Liver (tissue), 3 donors: ENCODE measurements around the gene FBXL4.

Experiments used
- ATF3 ChIP-seq: IDR thresholded peaks from 2 replicates; pipeline ENCODE4 v1.6.1; 2016; ENCODE audit warnings: antibody characterized with exemption
- CTCF ChIP-seq: fragments of 150-350 bp; IDR thresholded peaks from 2 replicates; pipeline ENCODE4 v1.5.1; 2017; ENCODE audit warnings: improper control_type of control experiment, low read depth, low read length; ENCODE audit not compliant: missing input control
- EGR1 ChIP-seq, 2 donors: IDR thresholded peaks; 2 replicates each; pipeline ENCODE4 v1.6.1; 2016 to 2018; ENCODE audit warnings: antibody characterized with exemption in 2 of 2, low read depth in 2 of 2
- GABPA ChIP-seq, 2 donors: IDR thresholded peaks in 1 of 2; conservative IDR thresholded peaks in 1 of 2; 2 replicates each; pipeline ENCODE4 v1.6.1; 2016; ENCODE audit warnings: antibody characterized with exemption in 2 of 2, mild to moderate bottlenecking in 1 of 2, moderate library complexity in 1 of 2
- JUND ChIP-seq, 2 donors: IDR thresholded peaks; 2 replicates each; pipeline ENCODE4 v1.6.1; 2016; ENCODE audit warnings: antibody characterized with exemption in 2 of 2
- MAX ChIP-seq: IDR thresholded peaks from 2 replicates; pipeline ENCODE4 v1.6.1; 2016; ENCODE audit warnings: antibody characterized with exemption
- NR2F2 ChIP-seq: IDR thresholded peaks from 2 replicates; pipeline ENCODE4 v1.6.1; 2016; ENCODE audit warnings: antibody characterized with exemption
- RAD21 ChIP-seq, 2 donors: IDR thresholded peaks; 2 replicates each; pipeline ENCODE4 v1.6.1; 2016; ENCODE audit warnings: antibody characterized with exemption in 2 of 2, mild to moderate bottlenecking in 2 of 2
- REST ChIP-seq: IDR thresholded peaks from 2 replicates; pipeline ENCODE4 v1.6.1; 2016; ENCODE audit warnings: antibody characterized with exemption, mild to moderate bottlenecking
- RXRA ChIP-seq, 2 donors: IDR thresholded peaks; 2 replicates each; pipeline ENCODE4 v1.6.1; 2017 to 2018; ENCODE audit warnings: antibody characterized with exemption in 2 of 2, mild to moderate bottlenecking in 1 of 2
- SP1 ChIP-seq: IDR thresholded peaks from 2 replicates; pipeline ENCODE4 v1.6.1; 2018; ENCODE audit warnings: antibody characterized with exemption, mild to moderate bottlenecking
- TAF1 ChIP-seq: conservative IDR thresholded peaks from 2 replicates; pipeline ENCODE4 v1.6.1; 2016; ENCODE audit warnings: antibody characterized with exemption, mild to moderate bottlenecking
- YY1 ChIP-seq: IDR thresholded peaks from 2 replicates; pipeline ENCODE4 v1.6.1; 2016; ENCODE audit warnings: antibody characterized with exemption, mild to moderate bottlenecking
- ZBTB33 ChIP-seq: IDR thresholded peaks from 2 replicates; pipeline ENCODE4 v1.6.1; 2016; ENCODE audit warnings: antibody characterized with exemption
- donor health status: healthy.
- donor health status: healthy.

GRCh38 chr6:98949589-98949988 lies 1.8 kb upstream of the FBXL4 start:
- TF ChIP-seq CTCF (no peak), SP1 (no peak), REST (no peak), RAD21 (IDR thresholded peaks at IDR 0.05) (no peak), YY1 (no peak), JUND (IDR thresholded peaks at IDR 0.05) (no peak), MAX (no peak), NR2F2 (no peak), GABPA (IDR thresholded peaks at IDR 0.05 in 1 of 2, conservative IDR thresholded peaks at IDR 0.05 in 1 of 2) (no peak), TAF1 (no peak), EGR1 (IDR thresholded peaks at IDR 0.05; ENCODE audit: low read depth in 2 of 2) (no peak), ZBTB33 (no peak), ATF3 (no peak), RXRA (IDR thresholded peaks at IDR 0.05) (no peak)
